ENCODE measurements around the gene DEPDC1. TPM values are rescaled to one million over a fixed set of nuclear protein-coding genes. Genes with fewer than 3 reads are reported as not detected.

Gene DEPDC1
- total and polyA plus RNA-seq, 4 donors = 0.52 to 18.3 (median 0.58) TPM; not detected in 1

GRCh38 chr1:68542586-68542985, 45.7 kb upstream of the DEPDC1 start:
- DNase-seq (ENCODE audit: low spot score) = no peak
- no peak overlapping the region for H3K27ac ChIP-seq (ENCODE audit: low read depth in 1 of 2, low read length in 2 of 2)
- no peak for TF ChIP-seq JUND (IDR thresholded peaks at IDR 0.05)
- no peak for TF ChIP-seq MAX (IDR thresholded peaks at IDR 0.05)
- no peak for TF ChIP-seq HNF4G (IDR thresholded peaks at IDR 0.05)
- no peaks in the 10 kb centered on the region for H3K4me1 ChIP-seq (ENCODE audit: control insufficient read depth in 4 of 4, insufficient read depth in 4 of 4, low read length in 3 of 4)
- H3K4me3 ChIP-seq (ENCODE audit: low read depth in 1 of 3, low read length in 3 of 3) = no peak overlapping the region
- H3K9ac ChIP-seq (ENCODE audit: low read depth in 1 of 2, low read length in 2 of 2) = no peak overlapping the region
- no peaks in the 10 kb centered on the region for H3K36me3 ChIP-seq (ENCODE audit: control insufficient read depth in 4 of 4, insufficient read depth in 3 of 4, low read depth in 1 of 4, low read length in 3 of 4)
- peaks cover 0 to 1% (median 0%) of the 10 kb centered on the region in 4 donors for H3K27me3 ChIP-seq (ENCODE audit: control insufficient read depth in 4 of 4, insufficient read depth in 4 of 4, low read length in 3 of 4)
- H3K9me3 ChIP-seq (ENCODE audit: control insufficient read depth in 4 of 4, low read length in 3 of 4) = no peaks in the 10 kb centered on the region

GRCh38 chr1:68538941-68539340, 42.1 kb upstream of the DEPDC1 start:
- DNase-seq (ENCODE audit: low spot score) = no peak
- no peaks in the 10 kb centered on the region for H3K27me3 ChIP-seq (ENCODE audit: control insufficient read depth in 4 of 4, insufficient read depth in 4 of 4, low read length in 3 of 4)
- H3K9ac ChIP-seq (ENCODE audit: low read depth in 1 of 2, low read length in 2 of 2) = no peak overlapping the region
- H3K27ac ChIP-seq (ENCODE audit: low read depth in 1 of 2, low read length in 2 of 2) = no peak overlapping the region
- TF ChIP-seq FOXA1 (IDR thresholded peaks at IDR 0.05) = no peak
- no peak for TF ChIP-seq RXRA (IDR thresholded peaks at IDR 0.05)
- TF ChIP-seq HNF4A (conservative IDR thresholded peaks at IDR 0.05) = no peak
- TF ChIP-seq SP1 (IDR thresholded peaks at IDR 0.05) = no peak
- TF ChIP-seq EGR1 (IDR thresholded peaks at IDR 0.05; ENCODE audit: low read depth in 2 of 2) = no peak
- no peak for TF ChIP-seq JUND (IDR thresholded peaks at IDR 0.05)
- no peak for TF ChIP-seq REST (IDR thresholded peaks at IDR 0.05)
- TF ChIP-seq YY1 (IDR thresholded peaks at IDR 0.05) = no peak
- no peak for TF ChIP-seq HNF4G (IDR thresholded peaks at IDR 0.05)
- H3K4me3 ChIP-seq (ENCODE audit: low read depth in 1 of 3, low read length in 3 of 3) = no peak overlapping the region
- H3K4me1 ChIP-seq (ENCODE audit: control insufficient read depth in 4 of 4, insufficient read depth in 4 of 4, low read length in 3 of 4) = no peaks in the 10 kb centered on the region
- no peaks in the 10 kb centered on the region for H3K9me3 ChIP-seq (ENCODE audit: control insufficient read depth in 4 of 4, low read length in 3 of 4)
- no peaks in the 10 kb centered on the region for H3K36me3 ChIP-seq (ENCODE audit: control insufficient read depth in 4 of 4, insufficient read depth in 3 of 4, low read depth in 1 of 4, low read length in 3 of 4)

- Histone ChIP-seq H3K4me1 (ENCODE audit: control insufficient read depth in 4 of 4, insufficient read depth in 4 of 4, low read length in 3 of 4) (no peaks in the 10 kb centered on the region), H3K9me3 (ENCODE audit: control insufficient read depth in 4 of 4, low read length in 3 of 4) (peaks cover 0 to 3% (median 0%) of the 10 kb centered on the region in 4 donors), H3K9ac (ENCODE audit: low read depth in 1 of 2, low read length in 2 of 2) (no peak overlapping the region), H3K36me3 (ENCODE audit: control insufficient read depth in 4 of 4, insufficient read depth in 3 of 4, low read depth in 1 of 4, low read length in 3 of 4) (no peaks in the 10 kb centered on the region), H3K4me3 (ENCODE audit: low read depth in 1 of 3, low read length in 3 of 3) (no peak overlapping the region), H3K27ac (ENCODE audit: low read depth in 1 of 2, low read length in 2 of 2) (no peak overlapping the region), H3K27me3 (ENCODE audit: control insufficient read depth in 4 of 4, insufficient read depth in 4 of 4, low read length in 3 of 4) (no peaks in the 10 kb centered on the region)
- DNase-seq (ENCODE audit: low spot score) = no peak
- WGBS = 92% methylated on average over 3 of the region's 3 CpGs
- TF ChIP-seq EGR1 (IDR thresholded peaks at IDR 0.05; ENCODE audit: low read depth in 2 of 2) (no peak), JUND (IDR thresholded peaks at IDR 0.05) (no peak), HNF4A (conservative IDR thresholded peaks at IDR 0.05) (no peak), FOXA2 (IDR thresholded peaks at IDR 0.05) (no peak), TAF1 (conservative IDR thresholded peaks at IDR 0.05) (no peak), HNF4G (IDR thresholded peaks at IDR 0.05) (no peak), MAX (IDR thresholded peaks at IDR 0.05) (no peak), RXRA (IDR thresholded peaks at IDR 0.05) (no peak), FOXA1 (IDR thresholded peaks at IDR 0.05) (no peak), REST (IDR thresholded peaks at IDR 0.05) (no peak), YY1 (IDR thresholded peaks at IDR 0.05) (no peak), ATF3 (IDR thresholded peaks at IDR 0.05) (no peak), NR2F2 (IDR thresholded peaks at IDR 0.05) (no peak), CTCF (IDR thresholded peaks at IDR 0.05; ENCODE audit: low read depth, low read length, missing input control) (no peak)
Observed at GRCh38 chr1:68528243-68528642, 31.4 kb upstream of the DEPDC1 start.

Measured in liver (tissue), 9 donors.